K562 (cell line): ENCODE data around the gene SCYL1. TPM values are rescaled to one million over a fixed set of nuclear protein-coding genes. Genes with fewer than 3 reads are reported as not detected.
A peak's percentile ranks its signal among the peaks of the same experiment; 100 is the strongest.

Experiments used
- ATAC-seq: fragments of 200-7000 bp; cut with Tn5 transposase; 3 replicates; pipeline ENCODE4 v1.9.1; 2020; ENCODE audit warnings: moderate library complexity
- BruUV-seq: library from RNA; stranded (reverse); fragments of 400-500 nt; replicated peaks from 2 replicates; lab custom pipeline; 2021; lab: Mats Ljungman, UMichigan
- CTCF ChIA-PET: fragments of 300-600 bp; formaldehyde crosslinking; extraction: SDS; loops from one replicate; lab custom pipeline; 2021; ENCODE audit warnings: low intra/inter-chr PET ratio; lab: Yijun Ruan, JAX
- POLR2A ChIA-PET: fragments of 300-600, 350-650 bp; sonication (Branson Sonifier 250); formaldehyde crosslinking; extraction: SDS; loops from one replicate; lab custom pipeline; 2021; ENCODE audit warnings: antibody characterized with exemption, inconsistent platforms; lab: Yijun Ruan, JAX
- DNase-seq, 4 experiments: peaks; one replicate each; pipeline versions ENCODE4 v3.0.0 to v3.0.0-alpha.2; 2011 to 2018; ENCODE audit warnings: low spot score in 3 of 4, mixed read lengths in 3 of 4; ENCODE audit errors: extremely low read depth in 1 of 4
- FAIRE-seq: peaks from 2 replicates; lab custom pipeline; 2011; peaks lifted over from hg19 to GRCh38; lab: Jason Lieb, UNC
- H2AFZ ChIP-seq: 2 replicates; pipeline ENCODE4 v1.6.0; 2011; ENCODE audit warnings: low read depth, low read length, control low read depth, inconsistent platforms
- H3K27ac ChIP-seq: fragments of 200-600 bp; 3 replicates; pipeline ENCODE4 v1.8.0; 2011; ENCODE audit warnings: low read depth, mild to moderate bottlenecking, control low read depth, inconsistent platforms, low read length, moderate library complexity, mixed read lengths; ENCODE audit errors: extremely low read depth
- H3K27me3 ChIP-seq, 2 experiments: fragments of 300-600 bp in 1 of 2; 2 replicates in 1 of 2; 3 replicates in 1 of 2; pipeline versions ENCODE4 v1.6.0 to v1.8.0; 2011; ENCODE audit warnings: inconsistent platforms in 2 of 2, low read length in 2 of 2, mild to moderate bottlenecking in 1 of 2, mixed read lengths in 1 of 2, moderate library complexity in 1 of 2; ENCODE audit not compliant: control insufficient read depth in 2 of 2, insufficient read depth in 2 of 2
- H3K36me3 ChIP-seq: fragments of 300-600 bp; 3 replicates; pipeline ENCODE4 v1.8.0; 2011; ENCODE audit warnings: mild to moderate bottlenecking, low read length, inconsistent platforms; ENCODE audit not compliant: control insufficient read depth, insufficient read depth
- H3K4me1 ChIP-seq, 2 experiments: fragments of 200-600 bp in 1 of 2; replicated peaks in 1 of 2; 2 replicates in 1 of 2; 3 replicates in 1 of 2; pipeline versions ENCODE4 v1.5.1 to v1.8.0; 2011; ENCODE audit warnings: inconsistent platforms in 2 of 2, low read length in 2 of 2, mild to moderate bottlenecking in 1 of 2, mixed read lengths in 1 of 2, moderate library complexity in 1 of 2; ENCODE audit not compliant: control insufficient read depth in 2 of 2, insufficient read depth in 2 of 2
- H3K4me2 ChIP-seq: 2 replicates; pipeline ENCODE4 v1.6.1; 2011; ENCODE audit warnings: low read length, control low read depth, inconsistent platforms, mixed read lengths; ENCODE audit not compliant: insufficient read depth
- H3K4me3 ChIP-seq: fragments of 200-600 bp; sonication (generic), shearing (Covaris generic); 2 replicates; pipeline ENCODE4 v1.5.1; 2016; ENCODE audit warnings: control low read depth, inconsistent platforms
- H3K79me2 ChIP-seq: fragments of 200-600 bp; 3 replicates; pipeline ENCODE4 v1.8.0; 2011; ENCODE audit warnings: low read length, inconsistent platforms; ENCODE audit not compliant: control insufficient read depth, insufficient read depth
- H3K9ac ChIP-seq, 2 experiments: 2 replicates each; pipeline versions ENCODE4 v1.6.0 to v1.6.1; 2011; ENCODE audit warnings: low read depth in 2 of 2, low read length in 2 of 2, control low read depth in 1 of 2, inconsistent platforms in 1 of 2, mild to moderate bottlenecking in 1 of 2, mixed read lengths in 1 of 2; ENCODE audit not compliant: insufficient read depth in 1 of 2
- H3K9me1 ChIP-seq: one replicate; pipeline ENCODE4 v1.6.0; 2011; ENCODE audit warnings: inconsistent platforms, mild to moderate bottlenecking, low read length, moderate library complexity; ENCODE audit not compliant: control insufficient read depth, insufficient read depth
- H3K9me3 ChIP-seq: replicated peaks from 2 replicates; pipeline ENCODE4 v1.5.1; 2011; ENCODE audit warnings: low read depth, low read length, inconsistent platforms; ENCODE audit not compliant: control insufficient read depth, insufficient read depth
- H4K20me1 ChIP-seq: replicated peaks from 2 replicates; pipeline ENCODE4 v1.6.1; 2011; ENCODE audit warnings: low read length, inconsistent platforms, mixed read lengths; ENCODE audit not compliant: control insufficient read depth, insufficient read depth
- FOXA3 ChIP-seq, 2 experiments: fragments of 450-650 bp in 1 of 2; sonication (generic) in 1 of 2; formaldehyde crosslinking; IDR thresholded peaks in 1 of 2; conservative IDR thresholded peaks in 1 of 2; 2 replicates each; pipeline versions ENCODE4 v1.4.0 to v1.8.0; 2020 to 2022; ENCODE audit warnings: mild to moderate bottlenecking in 2 of 2, missing genetic modification reagents in 1 of 2
- FOXJ2 ChIP-seq: fragments of 200-800 bp; sonication (Bioruptor generic); IDR thresholded peaks from 2 replicates; pipeline ENCODE4 v1.6.1; 2016; ENCODE audit warnings: missing genetic modification characterization, missing compliant biosample characterization
- KLF16 ChIP-seq: IDR thresholded peaks from 2 replicates; pipeline ENCODE4 v1.6.1; 2016; ENCODE audit warnings: antibody characterized with exemption
- MEF2A ChIP-seq: IDR thresholded peaks from 2 replicates; pipeline ENCODE4 v1.6.1; 2011; ENCODE audit warnings: low read depth, mild to moderate bottlenecking, low read length, moderate library complexity; ENCODE audit not compliant: control insufficient read depth
- NRF1 ChIP-seq, 2 experiments: fragments of 450-650 bp; IDR thresholded peaks in 1 of 2; conservative IDR thresholded peaks in 1 of 2; 2 replicates each; pipeline ENCODE4 v1.6.1; 2014; ENCODE audit warnings: mild to moderate bottlenecking in 2 of 2
- RBM22 ChIP-seq: fragments of 200-400 bp; formaldehyde crosslinking; IDR thresholded peaks from 2 replicates; pipeline ENCODE4 v1.6.1; 2018; ENCODE audit warnings: low read length, low read depth; ENCODE audit not compliant: poor library complexity, severe bottlenecking
- RFX7 ChIP-seq: fragments of 250-450 bp; sonication (Bioruptor Pico); IDR thresholded peaks from 2 replicates; pipeline ENCODE4 v1.5.1; 2021; ENCODE audit warnings: mild to moderate bottlenecking
- SMAD3 ChIP-seq: fragments of 450-650 bp; formaldehyde crosslinking; conservative IDR thresholded peaks from 2 replicates; pipeline ENCODE4 v1.4.0; 2020; ENCODE audit warnings: mild to moderate bottlenecking
- SREBF1 ChIP-seq: fragments of 150-350 bp; IDR thresholded peaks from 2 replicates; pipeline ENCODE4 v1.6.1; 2014; ENCODE audit warnings: antibody characterized with exemption, low read depth, low read length, borderline replicate concordance
- ZC3H8 ChIP-seq: fragments of 450-650 bp; IDR thresholded peaks from 2 replicates; pipeline ENCODE4 v1.6.1; 2017
- WGBS: fragments of 100-300 bp; shearing (Covaris generic); methylation state at CpG from one replicate; pipeline ENCODE4 v1.1.6; 2016; ENCODE audit warnings: low coverage, mixed read lengths; ENCODE audit not compliant: insufficient coverage; ENCODE audit errors: missing lambda C conversion rate; 5-methylcytosine and 5-hydroxymethylcytosine counted together
- in situ Hi-C: fragments of 300-500 bp; cut with MboI; formaldehyde crosslinking; loops from 4 replicates; pipeline ENCODE4 v1.15.0; 2018; ENCODE audit warnings: inconsistent platforms, mixed read lengths
- intact Hi-C: fragments of 100-400 bp; cut with micrococcal nuclease; formaldehyde crosslinking; loops from 2 replicates; pipeline ENCODE4 v1.14.2; 2022
- polyA plus RNA-seq, 8 experiments: library from polyadenylated mRNA; depleted of rRNA in 4 of 8; stranded (reverse) in 5 of 8; unstranded in 3 of 8; fragments of >200 nt; fragmentation: Nextera tagmentation in 2 of 8; fragmentation: Illumina TruSeq in 1 of 8; extraction: Ambion mirVana in 2 of 8; extraction: Trizol in 1 of 8; gene quantifications; 2 replicates each; pipeline versions ENCODE4 v1.2.1 to v1.2.3, GENCODE V29; 2011 to 2014; ENCODE audit warnings: inconsistent platforms in 1 of 8, missing spikeins in 1 of 8
- total RNA-seq, 7 experiments: library from RNA; depleted of rRNA in 6 of 7; stranded (reverse); fragments of >200 nt in 6 of 7; fragmentation: Illumina TruSeq in 2 of 7; extraction: Trizol in 2 of 7; gene quantifications; 2 replicates each; pipeline versions ENCODE4 v1.2.1 to v1.2.3, GENCODE V29; 2011 to 2021; ENCODE audit warnings: low replicate concordance in 1 of 7
- TF ChIP-seq, protein P1 (sequence below): sonication (generic); formaldehyde crosslinking; IDR thresholded peaks from 2 replicates; pipeline ENCODE4 v1.5.0; 2020; ENCODE audit warnings: missing genetic modification reagents

Gene SCYL1
- total and polyA plus RNA-seq, 9 of the 15 experiments (the other 6 are each of a cell fraction or from before 2014, with no cell fraction given), result 1.9 to 145 (median 57.6) TPM

DNA sequence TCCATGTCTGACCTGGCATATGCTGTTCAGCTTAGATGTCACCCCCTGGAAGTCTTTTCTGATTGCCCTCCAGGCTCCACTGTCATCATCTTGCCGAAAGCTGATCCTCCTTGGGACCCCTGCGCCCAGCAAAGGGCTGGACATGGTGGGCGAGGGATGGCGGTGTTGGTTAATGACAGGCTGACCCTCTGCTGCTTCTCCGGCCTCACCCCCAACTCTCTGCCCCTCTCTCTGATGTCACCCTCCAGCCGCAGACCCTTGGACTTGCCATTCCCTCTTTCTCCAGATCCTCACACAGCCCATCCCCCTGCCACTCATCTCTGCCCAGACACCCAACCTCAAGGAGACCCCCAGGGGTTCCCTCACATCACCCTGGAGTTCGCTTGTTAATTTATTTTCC is 53.3 kb downstream of the SCYL1 start:
- H3K36me3 ChIP-seq, result peaks cover 56% of the 10 kb centered on the region; the same call in 2 of the 3 replicates
- peaks cover 43 to 86% of the 10 kb centered on the region in 2 experiments for H3K4me1 ChIP-seq
- peaks cover 39% of the 10 kb centered on the region for H3K79me2 ChIP-seq
- no TSS peak for BruUV-seq
- H3K27me3 ChIP-seq, result no peaks in the 10 kb centered on the region; a peak in 1 of 5 replicates
- no peaks in the 10 kb centered on the region for H3K9me3 ChIP-seq
- peaks cover 5% of the 10 kb centered on the region for H3K9me1 ChIP-seq
- peak overlapping the region; percentile 76 to 95; a peak in 3 of 4 replicates for H3K9ac ChIP-seq
- CTCF ChIA-PET, result no interaction called here
- FAIRE-seq, result peak; percentile 26
- POLR2A ChIA-PET, result interaction anchor here (1.0 to 1.7 kb wide), 2 partner anchors 8 to 78 kb away, joined by 4 to 6 read pairs; no protein-coding TSS in a partner anchor
- no peak for DNase-seq
- peak overlapping the region; percentile 90 for H3K4me2 ChIP-seq
- intact Hi-C loops (no loop called here), in situ Hi-C loops (no loop called here)
- H3K27ac ChIP-seq, result no peak overlapping the region; the same call in 2 of the 3 replicates
- TF ChIP-seq ZC3H8 (no peak), SMAD3 (no peak), RFX7 (CRISPR knock-in tag) (no peak), SREBF1 (no peak), KLF16 (no peak), FOXA3 (CRISPR knock-in tag; conservative IDR thresholded peaks at IDR 0.05 in 1 of 2, IDR thresholded peaks at IDR 0.05 in 1 of 2) (no peak), RBM22 (no peak), FOXJ2 (tag) (no peak), MEF2A (no peak), NRF1 (conservative IDR thresholded peaks at IDR 0.05 in 1 of 2, IDR thresholded peaks at IDR 0.05 in 1 of 2) (no peak)
- TF ChIP-seq, protein P1, sequence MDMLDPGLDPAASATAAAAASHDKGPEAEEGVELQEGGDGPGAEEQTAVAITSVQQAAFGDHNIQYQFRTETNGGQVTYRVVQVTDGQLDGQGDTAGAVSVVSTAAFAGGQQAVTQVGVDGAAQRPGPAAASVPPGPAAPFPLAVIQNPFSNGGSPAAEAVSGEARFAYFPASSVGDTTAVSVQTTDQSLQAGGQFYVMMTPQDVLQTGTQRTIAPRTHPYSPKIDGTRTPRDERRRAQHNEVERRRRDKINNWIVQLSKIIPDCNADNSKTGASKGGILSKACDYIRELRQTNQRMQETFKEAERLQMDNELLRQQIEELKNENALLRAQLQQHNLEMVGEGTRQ (CRISPR knock-in tag), result no peak
- H3K4me3 ChIP-seq, result no peak overlapping the region
- H2AFZ ChIP-seq, result no peak overlapping the region
- ATAC-seq, result no peak
- WGBS, result 69% methylated on average over 7 of the region's 7 CpGs
- H4K20me1 ChIP-seq, result no peaks in the 10 kb centered on the region
